DMS53 treated with DMSO at 0.1 percent for 48 hours (cell line): Measurements from ENCODE around the gene PRPF38A.

Experiments
- DNase-seq: peaks from one replicate; lab custom pipeline; 2025; ENCODE audit not compliant: unreplicated experiment; lab: John Stamatoyannopoulos, UW

PRPF38A gene

DNA sequence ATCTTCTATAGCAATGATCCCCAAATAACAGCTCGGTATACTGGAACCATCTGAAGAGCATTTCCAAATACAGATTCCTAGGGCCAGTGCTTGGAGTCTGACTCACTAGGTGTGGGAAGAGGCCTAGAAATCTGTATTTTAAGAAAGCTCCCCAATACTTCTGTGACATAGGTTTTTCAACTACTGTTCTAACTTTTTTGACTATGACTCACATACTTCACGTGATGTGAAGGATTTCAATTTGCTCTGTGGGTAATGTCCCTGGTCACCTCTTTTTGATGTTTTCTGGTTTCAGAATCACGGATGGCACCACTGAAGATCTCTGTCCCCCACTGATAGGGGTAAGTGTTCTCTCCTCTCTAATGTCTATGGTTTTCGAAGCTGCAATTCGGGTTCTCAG, 11.2 kb upstream of the PRPF38A start:
- DNase-seq, result no peak

DNA sequence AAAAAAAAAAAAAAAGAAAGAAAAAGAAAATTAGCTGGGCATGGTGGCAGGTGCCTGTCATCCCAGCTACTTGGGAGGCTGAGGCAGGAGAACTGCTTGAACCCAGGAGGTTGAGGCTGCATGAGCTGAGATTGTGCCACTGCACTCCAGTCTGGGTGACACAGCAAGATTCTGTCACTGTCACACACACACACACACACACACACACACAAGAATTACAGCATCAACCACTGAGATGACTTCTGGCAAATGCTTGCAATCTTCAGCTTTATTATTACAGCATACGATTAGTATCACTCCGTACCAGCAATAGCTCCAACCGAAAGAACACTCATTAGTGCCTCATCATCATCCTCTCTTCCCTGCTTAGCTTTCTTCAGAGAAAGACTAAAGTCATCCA, 4.8 kb upstream of the PRPF38A start:
- DNase-seq, result no peak

DNA sequence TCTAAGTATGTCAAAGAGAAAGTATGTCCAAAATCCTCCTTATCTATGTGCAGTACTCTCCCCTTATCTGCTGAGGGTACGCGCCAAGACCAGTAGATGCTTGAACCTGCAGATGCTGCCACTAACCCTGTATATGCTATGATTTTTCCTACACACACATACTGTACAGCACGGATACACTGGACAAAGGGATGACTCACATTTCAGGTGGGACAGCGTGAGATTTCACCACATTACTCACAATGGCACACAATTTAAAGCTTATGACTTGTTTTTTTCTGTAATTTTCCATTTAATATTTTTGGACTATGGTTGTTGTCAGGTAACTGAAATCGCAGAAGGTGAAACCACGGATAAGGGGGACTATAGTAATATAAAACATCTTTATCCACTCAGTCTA, 4.3 kb upstream of the PRPF38A start:
- no peak for DNase-seq

DNA sequence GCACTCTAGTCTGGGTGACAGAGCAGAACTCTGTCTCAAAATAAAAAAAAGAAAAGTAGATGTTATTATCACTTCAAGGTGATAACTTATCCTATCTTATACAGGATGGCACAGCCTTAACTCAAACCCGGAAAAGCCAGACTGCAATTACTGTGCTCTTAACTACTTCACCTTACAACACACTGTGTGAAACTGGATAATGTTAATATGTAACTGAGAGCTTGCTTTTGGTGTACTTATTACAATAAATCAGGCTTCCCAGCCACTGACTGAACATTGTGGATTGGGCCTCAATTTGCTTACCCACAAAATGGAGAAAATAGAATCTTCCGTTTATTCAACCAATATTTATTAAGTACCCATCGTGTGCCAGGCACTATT, 1.6 kb upstream of the PRPF38A start:
- DNase-seq, result peak; percentile 66

DNA sequence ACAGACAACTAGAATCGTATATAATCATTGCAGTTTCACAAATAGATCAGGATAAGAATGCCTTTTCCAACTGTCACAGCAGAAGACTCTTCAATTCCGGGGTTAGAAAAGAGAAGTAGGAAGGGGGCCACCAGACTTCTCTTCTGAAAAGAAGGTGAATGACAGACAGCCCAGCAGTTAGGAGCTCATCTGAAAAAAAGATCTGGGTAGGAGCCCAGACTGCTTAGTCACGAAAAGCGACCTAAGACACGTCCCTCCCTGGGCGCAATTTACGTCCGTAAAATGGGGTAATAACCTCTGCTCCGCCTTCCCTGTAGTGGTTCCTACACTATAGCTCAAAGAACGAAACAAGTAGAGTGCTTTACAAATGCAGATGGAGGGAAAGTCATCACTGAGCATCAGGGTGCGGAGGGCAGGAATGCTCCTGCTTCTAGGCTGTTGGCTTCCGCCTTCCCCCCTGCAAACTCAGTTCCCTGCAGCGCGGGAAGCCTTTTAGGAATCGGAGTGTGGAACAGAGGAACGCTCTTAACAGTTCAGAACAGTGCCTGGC, 761 bp upstream of the PRPF38A start:
- DNase-seq, result peak; percentile 90

DNA sequence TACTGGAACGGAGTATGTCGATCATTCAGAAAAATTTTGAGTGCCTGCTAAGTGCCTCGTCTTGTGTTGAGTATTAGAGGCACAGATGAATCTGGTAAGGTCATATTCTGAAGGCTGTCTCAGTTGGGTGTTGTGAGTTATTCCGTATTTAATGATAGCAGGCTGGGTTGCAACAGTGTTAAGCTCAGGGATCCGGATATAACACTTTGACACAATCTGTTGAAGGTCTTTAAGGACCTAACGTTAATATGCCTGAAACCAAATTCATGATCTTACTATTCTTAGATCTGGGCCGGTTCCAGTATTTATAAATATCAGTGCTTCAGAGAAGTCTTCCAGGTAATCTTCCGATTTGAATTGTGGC, 555 bp downstream of the PRPF38A start:
- DNase-seq, result no peak

DNA sequence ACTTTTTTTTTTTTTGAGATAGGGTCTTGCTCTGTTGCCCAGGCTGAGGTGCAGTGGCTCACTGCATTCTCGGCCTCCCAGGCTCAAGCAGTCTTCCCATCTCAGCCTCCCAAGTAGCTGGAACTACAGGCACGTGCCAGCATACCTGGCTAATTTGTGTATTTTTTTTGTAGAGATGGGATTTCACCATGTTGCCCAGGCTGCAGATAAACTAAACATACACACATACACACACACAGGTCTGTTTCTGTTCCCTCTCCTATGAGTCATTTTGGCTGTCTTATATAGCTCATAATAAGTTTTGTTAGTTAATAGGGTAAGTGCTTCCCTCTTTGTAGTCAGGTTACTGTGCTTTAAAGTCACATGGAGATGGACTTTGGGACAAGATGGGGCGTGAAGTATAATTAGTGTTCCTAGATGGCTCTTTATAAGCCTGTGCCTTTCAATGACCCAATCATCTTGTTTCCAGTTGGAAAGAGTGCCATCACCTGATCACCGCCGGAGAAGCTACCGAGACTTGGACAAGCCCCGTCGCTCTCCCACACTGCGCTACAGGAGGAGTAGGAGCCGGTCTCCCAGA, 9.1 kb downstream of the PRPF38A start:
- no peak for DNase-seq

DNA sequence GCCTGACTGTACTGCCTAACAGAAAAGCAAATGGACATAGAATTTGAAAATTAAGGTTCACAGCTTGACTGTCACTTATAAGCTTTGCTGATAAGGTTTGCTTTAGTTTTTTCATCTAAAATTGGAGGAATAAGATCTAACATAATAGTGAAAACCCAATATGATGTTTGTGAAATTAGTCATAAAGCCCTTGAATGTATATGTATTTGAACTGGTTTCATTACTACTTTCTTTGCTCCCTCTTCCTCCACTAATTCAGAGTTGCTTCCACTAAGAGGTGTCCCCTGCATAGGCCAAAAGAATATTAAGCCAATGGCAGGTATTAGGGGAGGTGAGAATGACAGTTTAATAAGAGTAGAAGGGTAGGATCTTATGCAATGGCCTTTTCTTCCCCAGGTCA, 10.5 kb downstream of the PRPF38A start:
- DNase-seq, result no peak

DNA sequence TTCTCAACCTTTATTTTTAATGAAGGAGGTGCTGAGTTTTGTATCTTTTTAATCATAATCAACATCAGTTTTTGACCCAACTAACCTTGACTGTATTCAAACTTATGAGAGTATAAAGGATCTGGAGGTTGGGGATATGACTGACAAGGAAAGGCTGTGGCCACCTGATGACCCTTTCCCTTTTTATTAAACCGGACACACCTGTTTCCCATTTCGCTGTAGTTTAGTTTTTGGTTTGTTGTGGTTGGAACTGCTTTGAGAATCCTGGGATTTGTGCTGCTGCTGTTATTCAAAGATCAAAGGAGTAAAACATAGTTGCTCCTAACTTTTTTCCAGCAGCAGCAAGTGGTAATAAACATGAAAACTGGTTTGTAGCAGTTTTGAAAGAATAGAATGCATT, 12.4 kb downstream of the PRPF38A start:
- DNase-seq, result no peak

DNA sequence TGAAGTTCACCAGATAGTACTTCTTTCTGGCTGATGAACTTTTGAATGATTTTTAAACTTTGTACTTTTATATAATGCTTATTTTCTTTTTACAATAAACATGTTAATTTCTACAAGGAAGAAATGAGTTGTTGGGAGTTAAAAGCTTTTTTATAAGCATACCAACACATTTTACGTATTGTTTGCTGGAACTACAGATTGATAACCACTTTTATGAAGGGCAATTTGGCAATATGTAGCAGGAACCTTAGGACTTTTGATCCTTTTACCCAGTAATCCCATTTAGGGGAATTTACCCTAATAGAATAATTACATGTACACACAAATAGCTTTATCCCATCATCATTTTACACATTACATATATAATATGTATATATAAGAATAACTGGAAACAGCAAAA, 16.3 kb downstream of the PRPF38A start:
- DNase-seq, result no peak

DNA sequence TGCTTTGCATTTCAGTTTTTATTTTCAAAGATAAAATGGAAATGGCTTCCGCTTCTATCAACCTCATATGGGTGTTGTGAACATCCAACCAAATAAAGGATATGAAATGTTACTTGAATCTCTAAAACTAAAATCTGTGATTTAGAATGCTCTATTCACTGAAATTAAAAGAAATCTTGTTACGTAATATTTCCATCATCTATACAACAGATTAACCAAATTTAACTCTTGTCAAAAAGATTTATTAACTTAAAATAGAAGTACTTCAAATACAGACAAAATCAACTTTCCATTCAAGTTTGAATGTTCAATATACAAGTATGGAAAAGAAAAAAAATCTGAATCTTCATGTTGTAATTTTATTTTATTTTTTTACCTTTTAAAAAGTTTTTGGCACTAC, 18.7 kb downstream of the PRPF38A start:
- DNase-seq, result no peak

DNA sequence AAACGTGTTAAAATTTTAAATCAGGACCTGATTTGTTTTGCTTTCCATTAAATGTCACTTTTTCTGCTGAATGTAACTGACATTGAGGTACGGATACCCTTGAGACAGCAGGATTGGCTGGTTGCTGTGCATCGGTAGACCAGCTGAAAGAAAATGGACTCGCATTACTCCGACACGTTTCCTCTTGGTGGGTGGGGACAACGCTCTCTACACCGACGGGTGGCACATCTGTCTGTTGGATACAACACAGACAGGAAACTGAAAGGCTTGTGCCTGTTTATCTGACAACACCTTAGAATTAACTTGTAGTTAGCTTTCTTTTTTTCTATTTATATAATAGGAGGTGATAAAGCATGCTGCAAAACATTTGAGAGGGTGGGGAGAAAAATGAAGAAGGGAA, 19.4 kb downstream of the PRPF38A start:
- DNase-seq, result no peak

DNA sequence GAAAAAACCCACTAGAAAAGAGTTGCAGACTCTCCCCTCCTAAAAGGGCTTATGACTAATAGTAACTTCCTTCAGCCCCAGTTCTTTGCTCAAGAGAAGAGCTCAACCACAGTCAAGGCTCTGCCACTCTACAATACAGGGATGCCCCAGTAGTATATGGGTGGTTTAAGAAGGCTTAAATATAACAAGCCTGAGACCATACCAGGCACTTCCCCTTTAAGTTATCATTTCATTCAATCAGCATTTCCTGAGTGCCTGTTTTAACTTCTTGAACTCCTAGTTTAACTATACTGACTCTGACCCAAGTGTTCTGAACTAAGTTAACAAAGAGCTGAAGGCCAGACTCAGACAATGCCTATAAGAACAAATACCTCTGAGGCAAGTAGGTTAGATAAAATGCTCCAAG, 19.8 kb downstream of the PRPF38A start:
- no peak for DNase-seq

DNA sequence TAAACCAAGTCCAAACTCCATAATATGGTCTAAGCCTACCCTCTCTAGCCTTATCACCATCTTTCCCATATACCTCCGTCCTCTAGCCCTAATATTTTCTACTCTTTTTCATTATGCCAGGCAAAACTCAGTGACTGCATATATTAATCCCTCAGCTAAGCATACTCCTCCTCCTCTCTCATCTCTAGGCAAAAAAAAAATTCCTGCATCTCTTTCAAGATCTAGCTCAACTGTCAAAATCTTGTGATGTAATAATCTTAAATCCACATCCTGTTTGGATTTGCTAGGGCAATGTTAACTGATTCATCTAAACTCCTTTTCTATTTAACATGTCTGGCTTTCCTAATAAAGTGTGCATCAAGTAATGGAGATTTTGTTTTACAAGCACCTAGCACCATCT, 20.4 kb downstream of the PRPF38A start:
- DNase-seq, result no peak

DNA sequence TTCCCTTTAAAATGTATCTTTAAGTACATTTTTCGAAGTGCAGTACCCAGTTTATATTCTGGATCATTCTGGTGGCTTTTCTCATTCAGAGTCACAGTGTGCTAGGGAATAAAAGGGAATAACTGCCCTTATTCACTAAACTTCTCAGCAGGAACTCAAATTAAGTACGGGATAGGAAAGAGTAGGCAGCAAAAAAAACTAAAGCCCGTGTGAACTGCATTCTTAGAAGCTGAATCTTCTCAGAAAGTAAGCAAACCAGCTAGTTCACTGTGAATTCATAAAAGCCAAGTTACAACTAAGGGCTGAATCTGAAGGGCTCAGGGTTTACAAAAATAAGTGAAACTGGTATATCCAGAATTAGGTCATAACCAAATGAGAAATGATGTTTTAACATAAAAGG, 22.0 kb downstream of the PRPF38A start:
- no peak for DNase-seq

DNA sequence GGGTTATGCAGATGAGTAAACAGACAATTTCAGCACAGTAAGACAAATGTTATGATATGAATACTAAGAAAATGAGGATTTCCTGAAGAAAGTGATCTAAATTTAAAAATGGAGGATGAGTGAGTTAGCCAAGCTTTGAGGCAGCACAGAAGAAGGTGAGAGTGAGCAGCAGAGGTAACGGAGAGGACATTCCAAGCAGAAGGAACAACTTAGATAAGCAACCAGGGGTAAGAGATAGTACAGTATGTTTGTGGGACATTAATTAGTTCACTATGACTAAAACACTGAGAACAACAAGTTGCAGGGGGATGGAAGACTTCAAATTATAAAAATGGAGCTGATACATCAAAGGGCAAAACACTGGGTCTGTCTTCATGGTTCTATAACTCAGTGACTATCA, 22.8 kb downstream of the PRPF38A start:
- DNase-seq, result no peak

DNA sequence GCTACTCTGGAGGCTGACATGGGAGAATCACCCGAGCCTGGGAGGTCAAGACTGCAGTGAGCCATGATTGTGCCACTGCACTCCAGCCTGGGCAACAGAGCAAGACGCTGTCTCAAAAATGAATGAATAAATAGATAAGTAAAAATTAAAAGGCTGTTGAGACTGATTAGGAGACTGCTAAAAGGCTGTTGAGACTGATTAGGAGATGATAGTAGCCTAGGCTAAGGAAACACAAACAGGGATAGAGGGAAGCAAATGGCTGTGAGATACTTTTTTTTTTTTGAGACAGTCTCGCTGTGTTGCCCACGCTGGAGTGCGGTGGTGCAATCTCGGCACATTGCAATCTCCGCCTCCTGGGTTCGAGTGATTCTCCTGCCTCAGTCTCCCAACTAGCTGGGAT, 28.4 kb downstream of the PRPF38A start:
- DNase-seq, result no peak

DNA sequence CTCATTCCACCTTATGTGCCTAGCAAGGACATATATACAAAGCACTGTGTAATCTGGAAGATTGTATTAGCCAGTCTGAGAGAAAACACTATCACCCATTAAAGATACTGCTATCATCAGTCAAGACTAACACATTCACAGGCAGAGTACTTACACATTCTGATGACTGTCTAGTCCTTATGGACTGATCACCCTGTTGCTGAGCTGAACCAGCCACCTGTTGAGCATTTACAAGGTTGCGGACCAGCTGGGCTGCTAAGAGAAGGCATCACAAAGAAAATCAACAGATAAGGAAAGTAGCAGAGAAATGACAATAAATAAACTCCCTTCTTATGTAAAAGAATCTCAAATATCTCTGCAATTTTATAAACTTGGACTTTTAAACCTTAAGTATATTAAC, 30.8 kb downstream of the PRPF38A start:
- DNase-seq, result no peak

DNA sequence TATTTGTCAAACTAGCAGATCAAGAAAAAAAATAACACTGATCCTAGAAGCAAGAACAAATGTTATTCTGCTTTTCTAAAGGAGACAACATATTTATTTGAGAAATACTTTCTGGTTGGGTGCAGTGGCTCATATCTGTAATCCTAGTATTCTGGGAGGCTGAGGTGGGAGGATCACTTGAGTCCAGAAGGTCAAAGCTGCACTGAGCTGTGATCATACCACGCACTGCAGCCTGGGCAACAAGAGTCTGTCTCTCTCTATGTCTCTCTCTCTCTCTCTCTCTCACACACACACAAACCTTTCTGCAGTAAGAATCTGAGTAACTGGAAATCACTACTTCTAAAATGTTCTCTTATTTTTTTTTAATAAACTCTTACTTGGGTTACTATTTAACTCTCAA, 31.2 kb downstream of the PRPF38A start:
- no peak for DNase-seq

DNA sequence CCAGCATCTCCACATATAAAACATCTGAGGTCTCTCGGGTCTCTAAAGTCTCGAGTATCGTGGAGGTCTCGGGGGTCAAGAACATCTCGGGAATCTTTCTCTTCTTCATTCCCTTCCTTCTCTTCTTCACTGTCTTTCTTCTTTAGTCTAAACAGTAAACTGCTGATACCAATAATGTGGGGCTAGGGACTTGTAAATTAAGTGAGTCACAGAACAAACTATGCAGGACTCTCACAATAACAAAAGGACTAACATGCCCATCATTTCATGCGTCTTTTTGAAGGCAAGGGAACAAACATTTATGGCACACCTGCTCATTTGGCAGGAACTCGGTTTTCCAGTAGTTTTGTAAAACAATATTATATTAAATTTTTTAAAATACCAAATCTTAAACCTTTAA, 32.4 kb downstream of the PRPF38A start:
- peak; percentile 59 for DNase-seq

DNA sequence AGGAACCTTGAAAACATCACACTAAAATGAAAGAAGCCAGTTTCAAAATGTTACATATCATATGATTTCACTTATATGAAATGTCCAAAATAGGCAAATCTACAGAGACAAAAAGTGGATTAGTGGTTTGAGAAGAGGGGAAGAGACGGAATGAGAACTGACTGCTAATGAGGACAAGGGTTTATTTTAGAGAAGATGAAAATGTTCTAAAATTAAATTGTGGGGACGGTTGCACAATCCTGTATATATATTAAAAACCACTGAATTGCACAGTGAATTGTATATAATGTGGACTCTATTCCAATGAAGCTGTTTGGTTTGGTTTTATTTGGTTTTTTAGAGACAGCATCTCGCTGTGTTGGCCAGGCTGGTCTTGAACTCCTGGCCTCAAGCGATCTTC, 35.6 kb downstream of the PRPF38A start:
- no peak for DNase-seq

DNA sequence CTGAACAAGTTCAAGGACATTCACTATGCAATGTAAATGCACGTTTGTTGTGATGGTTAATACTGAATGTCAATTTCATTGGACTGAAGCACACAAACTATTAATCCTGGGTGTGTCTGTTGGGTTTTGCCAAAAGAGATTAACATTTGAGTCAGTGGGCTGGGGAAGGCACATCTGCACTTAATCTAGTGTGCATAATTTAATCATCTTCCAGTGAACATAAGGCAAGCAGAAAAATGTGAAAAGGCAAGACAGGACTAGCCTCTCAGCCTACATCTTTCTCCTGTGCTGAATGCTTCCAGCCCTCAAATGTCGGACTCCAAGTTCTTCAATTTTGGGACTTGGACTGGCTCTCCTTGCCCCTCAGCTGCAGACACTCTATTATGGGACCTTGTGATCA, 40.1 kb downstream of the PRPF38A start:
- no peak for DNase-seq

DNA sequence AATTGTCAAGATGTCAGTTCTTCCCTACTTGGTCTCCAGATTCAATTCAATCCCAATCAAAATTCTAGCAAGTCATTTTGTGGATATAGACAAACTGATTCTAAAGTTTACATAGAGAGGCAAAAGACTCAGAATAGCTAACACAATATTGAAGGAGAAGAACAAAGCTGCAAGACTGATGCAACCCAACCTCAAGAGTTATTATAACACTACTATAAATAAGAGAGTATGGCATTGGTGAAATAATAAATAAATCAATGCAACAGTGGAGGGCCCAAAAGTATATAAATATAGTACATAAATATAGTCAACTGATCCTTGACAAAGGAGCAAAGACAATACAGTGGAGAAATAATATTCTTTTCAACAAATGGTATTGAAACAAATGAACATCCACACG, 49.7 kb downstream of the PRPF38A start:
- DNase-seq, result no peak

DNA sequence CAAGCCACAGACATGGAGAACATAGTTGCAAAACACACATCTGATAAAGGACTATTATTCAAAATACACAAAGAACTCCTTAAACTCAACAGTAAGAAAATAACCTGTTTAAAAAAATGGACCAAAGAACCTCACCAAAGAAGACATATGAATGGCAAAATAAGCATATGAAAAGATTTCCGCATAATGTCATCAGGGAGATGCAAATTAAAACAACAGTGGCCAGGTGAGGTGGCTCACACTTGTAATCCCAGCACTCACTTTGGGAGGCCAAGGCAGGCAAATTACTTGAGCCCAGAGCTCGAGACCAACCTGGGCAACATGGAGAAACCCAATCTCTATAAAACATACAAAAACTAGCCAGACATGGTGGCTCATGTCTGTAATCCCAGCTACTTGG, 50.4 kb downstream of the PRPF38A start:
- DNase-seq, result no peak
